ENCODE data around the gene DNAJB9.

Gene DNAJB9

GRCh38 chr7:108570146-108570755, 577 bp downstream of the DNAJB9 start:
- Histone ChIP-seq H3K4me2 (ENCODE audit: low read length) (peak overlapping the region; percentile 92), H3K4me3 (ENCODE audit: low read length) (peak overlapping the region; percentile 98), H3K4me1 (ENCODE audit: control insufficient read depth, insufficient read depth, low read length) (peaks cover 17% of the 10 kb centered on the region), H3K27me3 (ENCODE audit: control insufficient read depth, insufficient read depth, low read length) (no peaks in the 10 kb centered on the region), H3K36me3 (ENCODE audit: insufficient read depth, low read length) (peaks cover 6% of the 10 kb centered on the region), H3K9me3 (replicated peaks; ENCODE audit: low read length) (no peaks in the 10 kb centered on the region), H3K9ac (ENCODE audit: low read depth, low read length) (peak overlapping the region; percentile 93)

GRCh38 chr7:108572480-108572879, 2.8 kb downstream of the DNAJB9 start:
- Histone ChIP-seq H3K4me1 (ENCODE audit: control insufficient read depth, insufficient read depth, low read length) (peaks cover 17% of the 10 kb centered on the region), H3K9me3 (replicated peaks; ENCODE audit: low read length) (no peaks in the 10 kb centered on the region), H3K4me2 (ENCODE audit: low read length) (no peak overlapping the region), H3K9ac (ENCODE audit: low read depth, low read length) (no peak overlapping the region), H3K4me3 (ENCODE audit: low read length) (no peak overlapping the region), H3K36me3 (ENCODE audit: insufficient read depth, low read length) (peaks cover 6% of the 10 kb centered on the region), H3K27me3 (ENCODE audit: control insufficient read depth, insufficient read depth, low read length) (no peaks in the 10 kb centered on the region)

GRCh38 chr7:108575156-108575555, 5.5 kb downstream of the DNAJB9 start:
- Histone ChIP-seq H3K9ac (ENCODE audit: low read depth, low read length) (no peak overlapping the region), H3K9me3 (replicated peaks; ENCODE audit: low read length) (no peaks in the 10 kb centered on the region), H3K4me1 (ENCODE audit: control insufficient read depth, insufficient read depth, low read length) (peaks cover 10% of the 10 kb centered on the region), H3K36me3 (ENCODE audit: insufficient read depth, low read length) (peaks cover 6% of the 10 kb centered on the region), H3K4me2 (ENCODE audit: low read length) (no peak overlapping the region), H3K27me3 (ENCODE audit: control insufficient read depth, insufficient read depth, low read length) (no peaks in the 10 kb centered on the region), H3K4me3 (ENCODE audit: low read length) (no peak overlapping the region)

- Histone ChIP-seq H3K4me1 (ENCODE audit: control insufficient read depth, insufficient read depth, low read length) (peaks cover 7% of the 10 kb centered on the region), H3K36me3 (ENCODE audit: insufficient read depth, low read length) (peaks cover 6% of the 10 kb centered on the region)
Observed at GRCh38 chr7:108576116-108576515, 6.4 kb downstream of the DNAJB9 start.

DNA sequence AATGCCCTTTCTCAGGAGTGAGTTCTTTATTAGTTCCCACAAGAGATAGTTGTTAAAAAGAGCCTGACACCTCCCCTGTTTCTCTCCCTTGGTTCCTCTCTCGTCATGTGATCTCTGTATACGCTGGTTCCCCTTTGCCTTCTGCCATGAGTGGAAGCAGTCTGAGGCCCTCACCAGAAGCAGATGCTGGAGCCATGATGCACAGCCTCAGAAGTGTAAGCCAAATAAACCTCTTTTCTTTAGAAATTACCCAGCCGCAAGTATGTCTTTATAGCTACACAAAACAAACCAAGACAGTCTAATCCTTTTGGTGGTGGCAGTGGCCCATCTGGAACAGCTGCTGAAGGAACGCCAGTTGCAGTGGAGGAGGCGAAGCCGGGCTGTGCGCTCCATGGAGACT, 9.3 kb downstream of the DNAJB9 start:
- no peak overlapping the region for H3K9ac ChIP-seq (ENCODE audit: low read depth, low read length)
- no peak overlapping the region for H3K4me3 ChIP-seq (ENCODE audit: low read length)
- no peaks in the 10 kb centered on the region for H3K4me1 ChIP-seq (ENCODE audit: control insufficient read depth, insufficient read depth, low read length)
- no peaks in the 10 kb centered on the region for H3K9me3 ChIP-seq (replicated peaks; ENCODE audit: low read length)
- H3K4me2 ChIP-seq (ENCODE audit: low read length): no peak overlapping the region
- H3K27me3 ChIP-seq (ENCODE audit: control insufficient read depth, insufficient read depth, low read length): no peaks in the 10 kb centered on the region
- H3K36me3 ChIP-seq (ENCODE audit: insufficient read depth, low read length): peaks cover 4% of the 10 kb centered on the region

More at GRCh38 chr7:108576116-108576515, 6.4 kb downstream of the DNAJB9 start:
- H3K9me3 ChIP-seq (replicated peaks; ENCODE audit: low read length): no peaks in the 10 kb centered on the region
- no peak overlapping the region for H3K4me2 ChIP-seq (ENCODE audit: low read length)
- no peaks in the 10 kb centered on the region for H3K27me3 ChIP-seq (ENCODE audit: control insufficient read depth, insufficient read depth, low read length)
- no peak overlapping the region for H3K9ac ChIP-seq (ENCODE audit: low read depth, low read length)
- H3K4me3 ChIP-seq (ENCODE audit: low read length): no peak overlapping the region

- H3K36me3 ChIP-seq (ENCODE audit: insufficient read depth, low read length): no peaks in the 10 kb centered on the region
Observed at GRCh38 chr7:108580298-108580697, 10.6 kb downstream of the DNAJB9 start.

GRCh38 chr7:108581655-108582491, 12.2 kb downstream of the DNAJB9 start:
- no peaks in the 10 kb centered on the region for H3K36me3 ChIP-seq (ENCODE audit: insufficient read depth, low read length)
- H3K9me3 ChIP-seq (replicated peaks; ENCODE audit: low read length): no peaks in the 10 kb centered on the region
- peaks cover 13% of the 10 kb centered on the region for H3K27me3 ChIP-seq (ENCODE audit: control insufficient read depth, insufficient read depth, low read length)
- no peaks in the 10 kb centered on the region for H3K4me1 ChIP-seq (ENCODE audit: control insufficient read depth, insufficient read depth, low read length)
- H3K9ac ChIP-seq (ENCODE audit: low read depth, low read length): no peak overlapping the region
- no peak overlapping the region for H3K4me2 ChIP-seq (ENCODE audit: low read length)
- H3K4me3 ChIP-seq (ENCODE audit: low read length): no peak overlapping the region

More at GRCh38 chr7:108580298-108580697, 10.6 kb downstream of the DNAJB9 start:
- Histone ChIP-seq H3K9ac (ENCODE audit: low read depth, low read length) (no peak overlapping the region), H3K4me3 (ENCODE audit: low read length) (no peak overlapping the region), H3K4me2 (ENCODE audit: low read length) (no peak overlapping the region), H3K27me3 (ENCODE audit: control insufficient read depth, insufficient read depth, low read length) (peaks cover under 1% of the 10 kb centered on the region), H3K4me1 (ENCODE audit: control insufficient read depth, insufficient read depth, low read length) (no peaks in the 10 kb centered on the region), H3K9me3 (replicated peaks; ENCODE audit: low read length) (no peaks in the 10 kb centered on the region)

DNA sequence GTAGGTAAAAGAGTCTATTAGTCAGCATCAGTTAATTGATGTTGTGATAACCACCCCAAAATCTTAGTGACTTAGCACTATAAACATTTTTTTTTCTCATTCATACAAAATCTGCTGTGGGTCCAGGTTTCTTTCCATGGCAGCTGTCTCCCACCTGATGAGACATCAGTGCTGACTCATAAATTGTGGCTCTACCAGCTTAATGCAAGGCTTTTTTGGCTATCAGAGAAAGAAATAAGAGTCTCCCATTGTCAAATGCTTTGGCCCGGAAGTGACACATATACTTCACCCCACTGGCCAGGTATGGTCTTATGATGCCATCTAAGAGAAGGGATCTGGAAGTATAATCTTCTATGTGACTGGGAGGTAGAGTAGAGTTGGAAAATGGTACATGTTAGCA, 14.5 kb downstream of the DNAJB9 start:
- Histone ChIP-seq H3K9ac (ENCODE audit: low read depth, low read length) (no peak overlapping the region), H3K4me1 (ENCODE audit: control insufficient read depth, insufficient read depth, low read length) (no peaks in the 10 kb centered on the region), H3K4me2 (ENCODE audit: low read length) (no peak overlapping the region), H3K36me3 (ENCODE audit: insufficient read depth, low read length) (no peaks in the 10 kb centered on the region), H3K9me3 (replicated peaks; ENCODE audit: low read length) (no peaks in the 10 kb centered on the region), H3K27me3 (ENCODE audit: control insufficient read depth, insufficient read depth, low read length) (peaks cover 13% of the 10 kb centered on the region), H3K4me3 (ENCODE audit: low read length) (no peak overlapping the region)

GRCh38 chr7:108585843-108586242, 16.2 kb downstream of the DNAJB9 start:
- H3K4me1 ChIP-seq (ENCODE audit: control insufficient read depth, insufficient read depth, low read length): no peaks in the 10 kb centered on the region

DNA sequence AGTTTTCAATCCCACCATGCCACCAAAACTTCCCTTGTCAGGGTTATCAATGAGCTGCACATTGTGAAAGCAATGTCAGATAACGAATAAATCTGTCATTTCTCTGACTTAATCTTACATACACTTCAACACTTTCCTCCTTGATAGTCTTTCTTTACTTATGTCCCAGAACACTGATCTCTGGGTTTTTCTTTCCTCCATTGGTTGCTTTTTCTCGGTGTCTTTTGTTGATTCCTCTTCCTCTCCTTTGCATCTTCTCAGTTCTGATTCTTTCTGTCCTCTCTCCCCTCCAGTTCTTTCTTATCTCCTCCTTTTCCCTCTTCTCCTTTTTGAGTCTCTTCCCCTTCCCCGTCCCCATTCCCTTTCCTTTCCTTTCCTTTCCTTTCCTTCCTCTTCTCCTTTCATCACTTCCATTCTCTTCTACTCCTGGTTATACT, 16.6 kb downstream of the DNAJB9 start:
- Histone ChIP-seq H3K27me3 (ENCODE audit: control insufficient read depth, insufficient read depth, low read length) (peaks cover 13% of the 10 kb centered on the region), H3K9ac (ENCODE audit: low read depth, low read length) (no peak overlapping the region), H3K9me3 (replicated peaks; ENCODE audit: low read length) (no peaks in the 10 kb centered on the region), H3K36me3 (ENCODE audit: insufficient read depth, low read length) (no peaks in the 10 kb centered on the region), H3K4me3 (ENCODE audit: low read length) (no peak overlapping the region), H3K4me2 (ENCODE audit: low read length) (no peak overlapping the region), H3K4me1 (ENCODE audit: control insufficient read depth, insufficient read depth, low read length) (no peaks in the 10 kb centered on the region)

More at GRCh38 chr7:108585843-108586242, 16.2 kb downstream of the DNAJB9 start:
- Histone ChIP-seq H3K9ac (ENCODE audit: low read depth, low read length) (no peak overlapping the region), H3K4me2 (ENCODE audit: low read length) (no peak overlapping the region), H3K27me3 (ENCODE audit: control insufficient read depth, insufficient read depth, low read length) (peaks cover 13% of the 10 kb centered on the region), H3K4me3 (ENCODE audit: low read length) (no peak overlapping the region), H3K9me3 (replicated peaks; ENCODE audit: low read length) (no peaks in the 10 kb centered on the region), H3K36me3 (ENCODE audit: insufficient read depth, low read length) (no peaks in the 10 kb centered on the region)

- Histone ChIP-seq H3K9me3 (replicated peaks; ENCODE audit: low read length) (no peaks in the 10 kb centered on the region), H3K36me3 (ENCODE audit: insufficient read depth, low read length) (no peaks in the 10 kb centered on the region), H3K9ac (ENCODE audit: low read depth, low read length) (no peak overlapping the region), H3K27me3 (ENCODE audit: control insufficient read depth, insufficient read depth, low read length) (peaks cover 16% of the 10 kb centered on the region), H3K4me3 (ENCODE audit: low read length) (no peak overlapping the region), H3K4me1 (ENCODE audit: control insufficient read depth, insufficient read depth, low read length) (no peaks in the 10 kb centered on the region), H3K4me2 (ENCODE audit: low read length) (no peak overlapping the region)
Observed at GRCh38 chr7:108589199-108589598, 19.5 kb downstream of the DNAJB9 start.

Data from skeletal muscle satellite cell (primary cell).